H1 (cell line): ENCODE measurements around the gene IZUMO2. TPM values are rescaled to one million over a fixed set of nuclear protein-coding genes. Genes with fewer than 3 reads are reported as not detected.

Experiments
- ATF2 ChIP-seq: IDR thresholded peaks from 2 replicates; pipeline ENCODE4 v1.6.1; 2012; ENCODE audit warnings: low read length, inconsistent platforms
- ATF3 ChIP-seq: IDR thresholded peaks from 2 replicates; pipeline ENCODE4 v1.6.1; 2011; ENCODE audit warnings: low read depth, mild to moderate bottlenecking, low read length; ENCODE audit not compliant: insufficient read depth
- BACH1 ChIP-seq: IDR thresholded peaks from 2 replicates; pipeline ENCODE4 v1.6.1; 2012; ENCODE audit warnings: low read length, improper control_type of control experiment
- BCL11A ChIP-seq, 2 experiments: IDR thresholded peaks; one replicate each; pipeline ENCODE4 v1.6.1; 2011; ENCODE audit warnings: low read depth in 2 of 2, low read length in 2 of 2, mild to moderate bottlenecking in 2 of 2
- CBX8 ChIP-seq: fragments of 300-800, 300-1000 bp; sonication (generic); IDR thresholded peaks from 2 replicates; pipeline ENCODE4 v1.7.1; 2016; ENCODE audit warnings: low read depth, low read length, borderline replicate concordance
- CEBPB ChIP-seq: IDR thresholded peaks from 2 replicates; pipeline ENCODE4 v1.6.1; 2012; ENCODE audit warnings: low read depth, low read length
- CHD1 ChIP-seq: IDR thresholded peaks from 2 replicates; pipeline ENCODE4 v1.6.1; 2012; ENCODE audit warnings: low read depth, low read length, improper control_type of control experiment
- EGR1 ChIP-seq: IDR thresholded peaks from 2 replicates; pipeline ENCODE4 v1.6.1; 2011; ENCODE audit warnings: low read depth, low read length, borderline replicate concordance
- EZH2 ChIP-seq: fragments of 200-600 bp; sonication (generic); IDR thresholded peaks from 2 replicates; pipeline ENCODE4 v1.7.1; 2012; ENCODE audit warnings: low read depth, mild to moderate bottlenecking, moderate library complexity, low read length, inconsistent platforms; ENCODE audit not compliant: severe bottlenecking
- GABPA ChIP-seq: IDR thresholded peaks from 2 replicates; pipeline ENCODE4 v1.6.1; 2011; ENCODE audit warnings: mild to moderate bottlenecking, low read length, moderate library complexity, borderline replicate concordance; ENCODE audit not compliant: insufficient read depth
- HDAC2 ChIP-seq, 2 experiments: fragments of 300-600 bp in 1 of 2; sonication (generic) in 1 of 2; IDR thresholded peaks; 2 replicates each; pipeline ENCODE4 v1.6.1; 2011 to 2012; ENCODE audit warnings: low read depth in 2 of 2, low read length in 2 of 2, mild to moderate bottlenecking in 2 of 2, moderate library complexity in 2 of 2, borderline replicate concordance in 1 of 2, inconsistent platforms in 1 of 2
- HDAC6 ChIP-seq: IDR thresholded peaks from one replicate; pipeline ENCODE4 v1.7.1; 2012; ENCODE audit warnings: low read depth, mild to moderate bottlenecking, inconsistent platforms, low read length, moderate library complexity
- MAFK ChIP-seq: IDR thresholded peaks from 2 replicates; pipeline ENCODE4 v1.6.1; 2012; ENCODE audit warnings: low read depth, mild to moderate bottlenecking, improper control_type of control experiment, low read length
- PHF8 ChIP-seq: fragments of 200-600 bp; sonication (generic); conservative IDR thresholded peaks from 2 replicates; pipeline ENCODE4 v1.7.1; 2012; ENCODE audit warnings: low read depth, mild to moderate bottlenecking, inconsistent platforms, low read length, moderate library complexity
- POLR2AphosphoS5 ChIP-seq: IDR thresholded peaks from 2 replicates; pipeline ENCODE4 v1.6.1; 2011; ENCODE audit warnings: low read depth, low read length
- POU5F1 ChIP-seq: IDR thresholded peaks from 2 replicates; pipeline ENCODE4 v1.6.1; 2011; ENCODE audit warnings: low read depth, mild to moderate bottlenecking, low read length, moderate library complexity
- RFX5 ChIP-seq: IDR thresholded peaks from 2 replicates; pipeline ENCODE4 v1.6.1; 2011; ENCODE audit warnings: low read depth, low read length, improper control_type of control experiment, borderline replicate concordance
- RNF2 ChIP-seq: fragments of 200-900, 300-1000 bp; sonication (generic); IDR thresholded peaks from 2 replicates; pipeline ENCODE4 v1.7.1; 2016; ENCODE audit warnings: borderline replicate concordance, low read depth, mild to moderate bottlenecking, antibody characterized with exemption, low read length; ENCODE audit not compliant: poor library complexity, severe bottlenecking; ENCODE audit errors: missing control alignments
- SUZ12 ChIP-seq: fragments of 200-600 bp; sonication (generic); IDR thresholded peaks from 2 replicates; pipeline ENCODE4 v1.6.1; 2012; ENCODE audit warnings: mild to moderate bottlenecking, inconsistent platforms, low read length, moderate library complexity, mixed read lengths
- TAF7 ChIP-seq: optimal IDR thresholded peaks from 2 replicates; pipeline ENCODE3; 2011; ENCODE audit warnings: low read depth, mild to moderate bottlenecking, inconsistent platforms, low read length, moderate library complexity, borderline replicate concordance
- TBP ChIP-seq: IDR thresholded peaks from 2 replicates; pipeline ENCODE4 v1.6.1; 2011; ENCODE audit warnings: low read depth, low read length, improper control_type of control experiment
- polyA plus RNA-seq, 7 experiments: library from polyadenylated mRNA; depleted of rRNA in 3 of 7; stranded (reverse) in 5 of 7; unstranded in 2 of 7; fragments of >200 nt in 5 of 7; fragments of 200-250 nt in 2 of 7; gene quantifications; 1 replicate in 5 of 7; 2 replicates in 1 of 7; 4 replicates in 1 of 7; pipeline versions ENCODE4 v1.2.1 to v1.2.3, GENCODE V29; 2011 to 2013; ENCODE audit warnings: missing spikeins in 2 of 7, mixed read lengths in 2 of 7
- total RNA-seq: library from RNA; stranded (reverse); fragmentation: NEBNext Ultra II Directional; extraction: Animal tissue kit (Norgen Biotek cat#: 25700); gene quantifications from 2 replicates; pipeline ENCODE4 v1.2.1, GENCODE V29; 2021

The IZUMO2 gene
- total and polyA plus RNA-seq, 2 of the 8 experiments (the other 6 are each of a cell fraction or from before 2014, with no cell fraction given), result 1.7 to 1.9 TPM

- TF ChIP-seq MAFK (peak; percentile 45; the same call in 1 of the 2 replicates), GABPA (no peak), ATF2 (no peak), CHD1 (no peak), CEBPB (no peak), EZH2 (no peak), PHF8 (peak; percentile 68), RNF2 (no peak), TBP (no peak), HDAC6 (no peak), BACH1 (0 out of 2 replicates have a peak, but pooled peaks have one; percentile 52), EGR1 (no peak), HDAC2 (IDR thresholded peaks at IDR 0.05; ENCODE audit: borderline replicate concordance in 1 of 2, low read depth in 2 of 2, low read length in 2 of 2) (0 out of 4 replicates have a peak, but pooled peaks of 1 of the 2 experiments have one; percentile 17), BCL11A (IDR thresholded peaks at IDR 0.05; ENCODE audit: low read depth in 2 of 2, low read length in 2 of 2) (no peak), POLR2AphosphoS5 (no peak), RFX5 (0 out of 2 replicates have a peak, but pooled peaks have one; percentile 23), CBX8 (no peak), TAF7 (no peak), POU5F1 (no peak), ATF3 (no peak), SUZ12 (no peak)
These were observed 40.4 kb upstream of the IZUMO2 start, which contains the start of gene MYH14 (continued) for GRCh38 chr19:50203281-50204080.
